ENCODE data around the gene PVRIG.
"Not testable (repeated sequence)": the region's sequence is repeated elsewhere in the genome, so short reads cannot be mapped to it uniquely, and the experiment has no call there.

DNA sequence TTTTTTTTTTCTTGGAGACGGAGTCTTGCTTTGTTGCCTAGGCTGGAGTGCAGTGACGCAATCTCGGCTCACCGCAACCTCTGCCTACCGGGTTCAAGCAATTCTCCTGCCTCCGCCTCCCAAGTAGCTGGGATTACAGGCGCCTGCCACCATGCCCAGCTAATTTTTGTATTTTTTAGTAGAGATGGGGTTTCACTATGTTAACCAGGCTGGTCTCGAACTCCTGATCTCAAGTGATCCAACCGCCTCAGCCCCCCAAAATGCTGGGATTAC lies 27.1 kb downstream of the PVRIG start:
- TF ChIP-seq CTCF (conservative IDR thresholded peaks at IDR 0.05; ENCODE audit: low read depth, low read length); EZH2 (IDR thresholded peaks at IDR 0.05; ENCODE audit: borderline replicate concordance, low read depth, low read length, poor library complexity, severe bottlenecking): not testable (repeated sequence)
